ENCODE measurements around the gene SMYD4.
"Not testable (repeated sequence)": the region's sequence is repeated elsewhere in the genome, so short reads cannot be mapped to it uniquely, and the experiment has no call there.

Gene SMYD4

GRCh38 chr17:1753767-1754429 is 75.8 kb downstream of the SMYD4 start:
- ATAC-seq, result no peak

- no peak for ATAC-seq
These were observed 77.1 kb downstream of the SMYD4 start for GRCh38 chr17:1752425-1753262.

DNA sequence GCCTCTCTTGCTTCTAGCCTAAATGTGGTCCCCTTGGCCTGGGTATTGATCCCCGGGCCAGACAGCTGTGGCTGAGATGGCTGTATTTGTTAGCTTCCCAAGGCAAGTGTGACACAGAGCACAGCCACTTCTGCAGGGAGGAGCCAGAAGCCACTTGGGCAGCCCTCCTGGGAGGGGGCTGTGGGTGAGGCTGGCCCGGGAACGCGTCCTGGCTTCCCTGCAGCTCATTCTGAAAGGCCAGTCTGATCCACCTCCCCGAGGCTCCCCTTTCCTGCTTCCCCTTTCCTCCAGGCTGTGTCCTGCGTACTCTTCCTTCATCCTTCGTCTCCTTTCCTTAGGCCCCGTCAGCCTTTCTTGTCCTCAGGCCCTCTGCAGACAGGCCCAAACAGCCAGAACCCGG is 79.1 kb downstream of the SMYD4 start:
- ATAC-seq, result no peak

DNA sequence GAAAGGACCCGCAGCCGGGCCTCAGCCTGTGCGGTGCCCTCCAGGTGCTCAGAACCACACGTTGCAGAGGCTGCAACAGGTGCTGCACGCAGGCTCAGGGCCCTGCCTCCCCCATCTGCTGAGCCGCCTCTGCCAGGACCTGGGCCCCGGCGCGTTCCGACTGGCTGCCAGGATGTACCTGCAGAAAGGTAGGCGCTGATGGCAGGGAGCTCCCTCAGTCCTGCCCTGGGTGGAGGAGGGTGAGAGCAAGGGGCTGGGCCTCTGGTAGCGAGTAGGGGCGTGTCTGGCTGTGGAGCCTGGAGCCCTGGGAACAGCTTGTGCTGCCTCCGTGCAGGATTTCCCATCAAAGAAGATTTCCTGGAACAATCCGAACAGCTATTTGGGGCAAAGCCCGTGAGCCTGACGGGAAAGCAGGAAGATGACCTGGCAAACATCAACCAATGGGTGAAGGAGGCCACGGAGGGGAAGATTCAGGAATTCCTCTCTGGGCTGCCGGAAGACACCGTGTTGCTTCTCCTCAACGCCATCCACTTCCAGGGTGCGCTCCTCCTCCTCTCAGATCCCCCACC is 82.6 kb downstream of the SMYD4 start:
- ATAC-seq, result no peak

DNA sequence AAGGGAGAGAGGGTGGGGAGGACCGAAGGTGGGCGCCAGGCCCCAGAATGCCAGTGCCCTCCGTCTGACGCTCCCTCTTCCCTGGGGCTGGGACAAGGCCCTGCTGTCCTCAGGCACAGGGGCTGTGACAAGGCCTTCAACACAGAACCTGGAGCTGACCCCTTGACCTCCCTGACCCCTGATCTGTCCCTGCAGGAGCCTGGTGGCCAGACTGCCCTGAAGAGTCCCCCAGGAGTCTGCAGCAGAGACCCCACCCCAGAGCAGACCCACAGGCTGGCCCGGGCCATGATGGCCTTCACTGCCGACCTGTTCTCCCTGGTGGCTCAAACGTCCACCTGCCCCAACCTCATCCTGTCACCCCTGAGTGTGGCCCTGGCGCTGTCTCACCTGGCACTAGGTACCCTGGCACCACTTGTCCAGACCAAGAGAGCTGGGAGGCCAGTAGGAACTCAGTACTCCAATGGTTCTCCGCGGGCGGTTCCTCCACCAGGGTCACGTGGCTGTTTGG is 84.1 kb downstream of the SMYD4 start:
- no peak for ATAC-seq

- ATAC-seq, result no peak
These were observed 84.9 kb downstream of the SMYD4 start for GRCh38 chr17:1744551-1745512.

GRCh38 chr17:1743088-1743439 is 86.6 kb downstream of the SMYD4 start:
- no peak for ATAC-seq

- no peak for ATAC-seq
These were observed 87.2 kb downstream of the SMYD4 start, which contains the start of gene SERPINF2 for GRCh38 chr17:1742371-1743087. Gene SERPINF2, plus strand, starts transcription at chr17:1742871. Its CDS starts 2,125 bp downstream, at chr17:1744996.

- ATAC-seq, result not testable (repeated sequence)
These were observed 87.8 kb downstream of the SMYD4 start for GRCh38 chr17:1741899-1742298.

GRCh38 chr17:1737531-1738291 is 92.0 kb downstream of the SMYD4 start:
- ATAC-seq, result no peak

- peak in 1 of 2 donors; percentile 51 for ATAC-seq
These were observed 93.1 kb downstream of the SMYD4 start for GRCh38 chr17:1736348-1737281.

GRCh38 chr17:1735834-1736347 is 93.8 kb downstream of the SMYD4 start:
- no peak for ATAC-seq

- ATAC-seq, result no peak
These were observed 94.3 kb downstream of the SMYD4 start for GRCh38 chr17:1735418-1735817.

DNA sequence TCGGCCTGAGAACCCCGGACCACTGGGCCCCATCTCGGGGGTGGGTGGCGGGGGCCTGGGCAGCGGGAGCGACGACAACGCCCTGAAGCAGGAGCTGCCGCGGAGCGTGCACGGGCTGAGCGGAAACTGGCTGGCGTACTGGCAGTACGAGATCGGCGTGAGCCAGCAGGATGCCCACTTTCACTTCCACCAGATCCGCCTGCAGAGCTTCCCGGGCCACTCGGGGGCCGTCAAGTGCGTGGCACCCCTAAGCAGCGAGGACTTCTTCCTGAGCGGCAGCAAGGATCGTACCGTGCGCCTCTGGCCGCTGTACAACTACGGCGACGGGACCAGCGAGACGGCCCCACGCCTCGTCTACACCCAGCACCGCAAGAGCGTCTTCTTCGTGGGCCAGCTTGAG is 95.9 kb downstream of the SMYD4 start:
- no peak for ATAC-seq

DNA sequence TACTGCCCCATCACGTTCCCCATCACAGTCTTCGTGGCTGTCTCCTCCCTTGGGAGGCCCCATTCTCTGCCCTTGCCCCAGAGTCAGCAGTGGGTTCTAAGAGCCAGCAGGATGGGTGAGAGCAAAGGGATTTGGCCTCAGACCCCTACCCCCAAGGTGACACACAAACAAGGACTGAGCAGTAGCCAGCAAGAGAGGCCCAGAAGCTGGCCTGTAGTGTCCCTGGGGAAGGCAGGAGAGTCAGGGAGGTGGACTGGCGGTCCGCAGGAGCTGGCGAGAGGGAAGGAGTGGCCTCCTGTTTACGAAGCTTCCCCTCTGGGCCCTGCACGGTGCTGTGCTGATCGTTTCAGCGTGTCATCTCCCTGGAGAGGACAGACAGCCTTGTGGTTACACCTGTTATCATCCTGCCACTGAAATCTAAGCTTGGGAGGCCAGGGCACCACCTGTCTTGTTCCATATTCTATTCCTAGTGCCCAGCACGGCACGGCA is 96.8 kb downstream of the SMYD4 start:
- no peak for ATAC-seq

- ATAC-seq, result no peak
These were observed 97.4 kb downstream of the SMYD4 start for GRCh38 chr17:1732241-1732832.

- no peak for ATAC-seq
These were observed 98.6 kb downstream of the SMYD4 start for GRCh38 chr17:1731194-1731506.

GRCh38 chr17:1730326-1731193 is 99.1 kb downstream of the SMYD4 start:
- ATAC-seq, result no peak
